ENCODE results near the gene HSF4. TPM values are rescaled to one million over a fixed set of nuclear protein-coding genes. Genes with fewer than 3 reads are reported as not detected.

Gene HSF4
- total RNA-seq, 1 experiment from 2014 or later: 1.2 TPM

DNA sequence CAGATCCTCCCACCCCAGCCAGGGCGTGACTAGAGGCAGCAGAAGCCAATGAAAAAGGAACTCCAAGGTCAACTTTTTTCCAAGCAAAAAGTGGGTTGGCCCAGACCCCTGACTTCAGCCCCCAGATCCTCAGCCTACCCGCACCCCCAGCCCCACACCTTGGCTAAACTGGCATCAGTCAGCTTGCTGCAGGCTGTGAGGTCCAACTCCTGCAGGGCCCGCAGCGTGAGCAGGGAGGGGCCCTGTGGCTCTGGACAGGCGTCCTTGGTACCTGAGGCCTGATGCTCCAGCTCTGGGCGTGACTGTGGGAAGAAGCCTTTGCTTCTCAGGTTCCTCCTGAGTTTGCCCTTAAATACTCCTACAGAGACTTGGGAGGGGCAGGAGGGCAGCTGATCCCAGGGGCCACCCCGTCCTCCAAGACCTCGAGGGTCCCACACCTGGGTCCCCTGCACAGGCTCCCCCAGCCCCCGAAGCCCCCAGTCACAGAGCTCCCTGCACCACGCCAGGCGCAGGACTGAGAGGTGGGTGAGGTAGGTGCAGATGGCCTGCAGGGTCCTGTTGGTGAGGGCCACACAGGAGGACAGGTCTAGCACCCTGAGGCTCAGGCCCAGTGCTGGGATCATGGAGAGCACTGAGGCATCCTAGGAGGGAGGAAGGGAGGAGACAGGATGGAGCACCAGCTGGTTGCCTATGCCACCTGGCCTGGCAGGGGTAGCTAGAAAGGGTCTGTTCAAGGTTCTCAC is 43.8 kb downstream of the HSF4 start:
- no peak overlapping the region for H2AFZ ChIP-seq (ENCODE audit: low read length)
- H2BK120ac ChIP-seq (ENCODE audit: low read depth, low read length, poor library complexity, severe bottlenecking): no peak overlapping the region
- H3K79me1 ChIP-seq (ENCODE audit: insufficient read depth, low read depth, low read length, poor library complexity, severe bottlenecking): no peaks in the 10 kb centered on the region
- H3K9ac ChIP-seq (ENCODE audit: extremely low read depth, insufficient read length, low read length): no peak overlapping the region
- H4K20me1 ChIP-seq (ENCODE audit: control insufficient read depth, insufficient read depth, insufficient read length): no peaks in the 10 kb centered on the region
- Mint-ChIP-seq H3K9me3 (no peaks in the 10 kb centered on the region), H3K27me3 (ENCODE audit: low read depth) (peaks cover 20% of the 10 kb centered on the region), H3K4me3 (no peak overlapping the region), H3K27ac (no peak overlapping the region), H3K36me3 (ENCODE audit: insufficient read depth in 1 of 3, low read depth in 3 of 3) (peaks cover 0 to 4% (median 0%) of the 10 kb centered on the region in 3 experiments; a peak in 2 of 7 replicates), H3K4me1 (peaks cover 10 to 12% of the 10 kb centered on the region in 2 experiments; a peak in 3 of 4 replicates)
- no peak overlapping the region for H3K4ac ChIP-seq (ENCODE audit: low read depth, low read length)
- H2AK5ac ChIP-seq (ENCODE audit: insufficient read length, low read length): no peak overlapping the region
- H2BK5ac ChIP-seq (ENCODE audit: insufficient read length, low read length): no peak overlapping the region
- no peak overlapping the region for H2BK15ac ChIP-seq (ENCODE audit: low read depth, low read length)
- H3K27ac ChIP-seq (ENCODE audit: insufficient read length, low read depth, low read length): no peak overlapping the region
- H4K5ac ChIP-seq (ENCODE audit: insufficient read length, low read depth, low read length): no peak overlapping the region
- DNase-seq: no peak
- H3K18ac ChIP-seq (ENCODE audit: insufficient read length, low read depth, low read length): no peak overlapping the region
- no peaks in the 10 kb centered on the region for H3K9me3 ChIP-seq (ENCODE audit: control insufficient read depth, low read depth, low read length)
- no peak overlapping the region for H3K56ac ChIP-seq (ENCODE audit: insufficient read length, low read depth, low read length)
- TF ChIP-seq, protein P1, sequence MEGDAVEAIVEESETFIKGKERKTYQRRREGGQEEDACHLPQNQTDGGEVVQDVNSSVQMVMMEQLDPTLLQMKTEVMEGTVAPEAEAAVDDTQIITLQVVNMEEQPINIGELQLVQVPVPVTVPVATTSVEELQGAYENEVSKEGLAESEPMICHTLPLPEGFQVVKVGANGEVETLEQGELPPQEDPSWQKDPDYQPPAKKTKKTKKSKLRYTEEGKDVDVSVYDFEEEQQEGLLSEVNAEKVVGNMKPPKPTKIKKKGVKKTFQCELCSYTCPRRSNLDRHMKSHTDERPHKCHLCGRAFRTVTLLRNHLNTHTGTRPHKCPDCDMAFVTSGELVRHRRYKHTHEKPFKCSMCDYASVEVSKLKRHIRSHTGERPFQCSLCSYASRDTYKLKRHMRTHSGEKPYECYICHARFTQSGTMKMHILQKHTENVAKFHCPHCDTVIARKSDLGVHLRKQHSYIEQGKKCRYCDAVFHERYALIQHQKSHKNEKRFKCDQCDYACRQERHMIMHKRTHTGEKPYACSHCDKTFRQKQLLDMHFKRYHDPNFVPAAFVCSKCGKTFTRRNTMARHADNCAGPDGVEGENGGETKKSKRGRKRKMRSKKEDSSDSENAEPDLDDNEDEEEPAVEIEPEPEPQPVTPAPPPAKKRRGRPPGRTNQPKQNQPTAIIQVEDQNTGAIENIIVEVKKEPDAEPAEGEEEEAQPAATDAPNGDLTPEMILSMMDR (conservative IDR thresholded peaks at IDR 0.05): no peak
- H4K91ac ChIP-seq (ENCODE audit: insufficient read length, low read depth, low read length): no peak overlapping the region
- no peak overlapping the region for H3T11ph ChIP-seq (ENCODE audit: low read length)
- H3K14ac ChIP-seq (ENCODE audit: insufficient read depth, low read length): no peak overlapping the region
- no peaks in the 10 kb centered on the region for H3K23me2 ChIP-seq (ENCODE audit: insufficient read length, low read depth, low read length, poor library complexity, severe bottlenecking)
- H3K4me1 ChIP-seq (ENCODE audit: insufficient read depth, low read length): no peaks in the 10 kb centered on the region
- no CpG with 5 or more reads among the region's 11 CpGs for WGBS (ENCODE audit: extremely low coverage, insufficient read length, low lambda C conversion rate)
- H3K79me2 ChIP-seq (ENCODE audit: insufficient read depth, low read length): no peaks in the 10 kb centered on the region
- no peak overlapping the region for H4K8ac ChIP-seq (replicated peaks; ENCODE audit: insufficient read length, low read depth, low read length)
- H2BK20ac ChIP-seq (ENCODE audit: low read depth, low read length, poor library complexity, severe bottlenecking): no peak overlapping the region
- no peak overlapping the region for H3K4me2 ChIP-seq (ENCODE audit: insufficient read depth, insufficient read length, low read length)
- no peaks in the 10 kb centered on the region; the same call in 1 of the 2 replicates for H3K27me3 ChIP-seq (ENCODE audit: insufficient read depth, low read length)
- no peak overlapping the region for H2BK12ac ChIP-seq (ENCODE audit: insufficient read length, low read depth, low read length)
- H3K23ac ChIP-seq (ENCODE audit: insufficient read length, low read depth, low read length): no peak overlapping the region

All from H9 (cell line).